ENCODE data around the gene ANKRD10.

ANKRD10 gene

DNA sequence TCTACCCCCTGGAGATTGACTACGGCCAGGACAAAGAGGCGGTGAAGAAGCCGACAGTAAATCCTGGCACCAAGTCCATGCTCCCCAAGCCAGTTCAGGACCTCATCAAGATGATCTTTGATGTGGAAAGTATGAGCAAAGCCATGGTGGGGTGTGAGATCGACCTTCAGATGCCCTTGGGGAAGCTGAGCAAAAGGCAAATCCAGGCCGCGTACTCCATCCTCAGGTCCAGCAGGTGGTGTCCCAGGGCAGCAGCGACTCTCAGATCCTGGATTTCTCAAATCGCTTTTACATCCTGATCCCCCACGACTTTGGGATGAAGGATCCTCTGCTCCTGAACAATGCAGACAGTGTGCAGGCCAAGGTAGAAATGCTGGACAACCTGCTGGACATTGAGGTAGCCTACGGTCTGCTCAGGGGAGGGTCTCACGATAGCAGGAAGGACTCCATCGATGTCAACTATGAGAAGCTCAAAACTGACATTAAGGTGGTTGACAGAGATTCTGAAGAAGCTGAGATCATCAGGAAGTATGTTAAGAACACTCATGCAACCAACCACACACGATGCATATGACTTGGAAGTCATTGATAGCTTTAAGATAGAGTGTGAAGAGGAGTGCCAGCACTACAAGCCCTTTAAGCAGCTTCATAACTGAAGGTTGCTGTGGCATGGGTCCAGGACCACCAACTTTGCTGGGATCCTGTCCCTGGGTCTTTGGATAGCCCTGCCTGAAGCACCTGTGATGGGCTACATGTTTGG is 24.0 kb upstream of the ANKRD10 start:
- H3K27ac ChIP-seq, result no peak overlapping the region
- no peak for DNase-seq
- H3K9me3 ChIP-seq (ENCODE audit: severe bottlenecking), result peaks cover 28% of the 10 kb centered on the region
- H3K36me3 ChIP-seq, result no peaks in the 10 kb centered on the region
- no peak overlapping the region for H3K4me3 ChIP-seq (ENCODE audit: low read depth, low read length)
- TF ChIP-seq, protein P1, sequence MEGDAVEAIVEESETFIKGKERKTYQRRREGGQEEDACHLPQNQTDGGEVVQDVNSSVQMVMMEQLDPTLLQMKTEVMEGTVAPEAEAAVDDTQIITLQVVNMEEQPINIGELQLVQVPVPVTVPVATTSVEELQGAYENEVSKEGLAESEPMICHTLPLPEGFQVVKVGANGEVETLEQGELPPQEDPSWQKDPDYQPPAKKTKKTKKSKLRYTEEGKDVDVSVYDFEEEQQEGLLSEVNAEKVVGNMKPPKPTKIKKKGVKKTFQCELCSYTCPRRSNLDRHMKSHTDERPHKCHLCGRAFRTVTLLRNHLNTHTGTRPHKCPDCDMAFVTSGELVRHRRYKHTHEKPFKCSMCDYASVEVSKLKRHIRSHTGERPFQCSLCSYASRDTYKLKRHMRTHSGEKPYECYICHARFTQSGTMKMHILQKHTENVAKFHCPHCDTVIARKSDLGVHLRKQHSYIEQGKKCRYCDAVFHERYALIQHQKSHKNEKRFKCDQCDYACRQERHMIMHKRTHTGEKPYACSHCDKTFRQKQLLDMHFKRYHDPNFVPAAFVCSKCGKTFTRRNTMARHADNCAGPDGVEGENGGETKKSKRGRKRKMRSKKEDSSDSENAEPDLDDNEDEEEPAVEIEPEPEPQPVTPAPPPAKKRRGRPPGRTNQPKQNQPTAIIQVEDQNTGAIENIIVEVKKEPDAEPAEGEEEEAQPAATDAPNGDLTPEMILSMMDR (IDR thresholded peaks at IDR 0.05; ENCODE audit: low read depth, low read length), result no peak
- peaks cover 100% of the 10 kb centered on the region for H3K27me3 ChIP-seq (ENCODE audit: insufficient read depth, low read depth, severe bottlenecking)

DNA sequence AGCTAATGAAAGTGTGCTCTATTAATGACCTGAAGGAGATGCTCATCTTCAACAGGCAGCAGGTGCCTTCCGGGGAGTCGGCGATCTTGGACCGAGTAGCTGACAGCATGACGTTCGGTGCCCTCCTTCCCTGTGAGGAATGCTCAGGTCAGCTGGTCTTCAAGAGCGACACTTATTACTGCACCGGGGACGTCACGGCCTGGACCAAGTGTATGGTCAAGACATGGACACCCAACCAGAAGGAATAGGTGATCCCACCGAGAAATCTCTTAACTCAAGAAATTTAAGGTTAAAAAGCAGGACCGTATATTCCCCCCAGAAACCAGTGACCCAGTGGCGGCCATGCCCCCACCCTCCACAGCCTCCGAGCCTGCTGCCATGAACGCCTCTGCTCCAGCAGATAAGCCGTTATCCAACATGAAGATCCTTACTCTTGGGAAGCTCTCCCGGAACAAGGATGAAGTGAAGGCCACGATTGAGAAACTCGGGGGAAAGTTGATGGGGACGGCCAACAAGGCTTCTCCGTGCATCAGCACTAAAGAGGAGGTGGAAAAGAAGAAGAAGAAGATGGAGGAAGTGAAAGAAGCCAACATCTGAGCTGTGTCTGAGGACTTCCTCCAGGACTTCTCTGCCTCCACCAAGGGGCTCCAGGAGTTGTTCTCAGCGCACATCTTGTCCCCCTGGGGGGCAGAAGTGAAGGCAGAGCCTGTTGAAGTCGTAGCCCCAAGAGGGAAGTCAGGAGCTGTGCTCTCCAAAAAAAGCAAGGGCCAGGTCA is 22.8 kb upstream of the ANKRD10 start:
- Histone ChIP-seq H3K27me3 (ENCODE audit: insufficient read depth, low read depth, severe bottlenecking) (peaks cover 100% of the 10 kb centered on the region), H3K4me3 (ENCODE audit: low read depth, low read length) (no peak overlapping the region), H3K9me3 (ENCODE audit: severe bottlenecking) (peaks cover 40% of the 10 kb centered on the region), H3K27ac (no peak overlapping the region), H3K36me3 (no peaks in the 10 kb centered on the region)
- TF ChIP-seq, protein P1 (IDR thresholded peaks at IDR 0.05; ENCODE audit: low read depth, low read length), result no peak
- no peak for DNase-seq

DNA sequence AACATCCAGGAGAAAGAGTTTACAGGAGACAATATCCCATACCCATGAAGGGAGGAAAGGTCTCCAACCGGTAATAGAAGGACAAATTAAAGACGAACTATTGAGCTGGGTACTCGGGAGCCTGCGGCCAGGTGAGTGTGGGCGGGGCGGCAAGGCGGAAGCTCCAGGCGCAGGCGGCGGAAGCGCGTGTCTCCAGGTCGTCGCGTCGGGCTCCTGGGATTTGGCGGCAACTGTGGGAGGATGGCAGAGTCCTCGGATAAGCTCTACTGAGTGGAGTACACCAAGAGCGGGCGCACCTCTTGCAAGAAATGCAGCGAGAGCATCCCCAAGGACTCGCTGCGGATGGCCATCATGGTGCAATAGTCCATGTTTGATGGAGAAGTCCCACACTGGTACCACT is 21.6 kb upstream of the ANKRD10 start:
- H3K27me3 ChIP-seq (ENCODE audit: insufficient read depth, low read depth, severe bottlenecking), result peaks cover 100% of the 10 kb centered on the region
- no peak overlapping the region for H3K4me3 ChIP-seq (ENCODE audit: low read depth, low read length)
- no peak for DNase-seq
- no peak overlapping the region for H3K27ac ChIP-seq
- TF ChIP-seq, protein P1 (IDR thresholded peaks at IDR 0.05; ENCODE audit: low read depth, low read length), result no peak
- no peaks in the 10 kb centered on the region for H3K36me3 ChIP-seq
- peaks cover 49% of the 10 kb centered on the region for H3K9me3 ChIP-seq (ENCODE audit: severe bottlenecking)

DNA sequence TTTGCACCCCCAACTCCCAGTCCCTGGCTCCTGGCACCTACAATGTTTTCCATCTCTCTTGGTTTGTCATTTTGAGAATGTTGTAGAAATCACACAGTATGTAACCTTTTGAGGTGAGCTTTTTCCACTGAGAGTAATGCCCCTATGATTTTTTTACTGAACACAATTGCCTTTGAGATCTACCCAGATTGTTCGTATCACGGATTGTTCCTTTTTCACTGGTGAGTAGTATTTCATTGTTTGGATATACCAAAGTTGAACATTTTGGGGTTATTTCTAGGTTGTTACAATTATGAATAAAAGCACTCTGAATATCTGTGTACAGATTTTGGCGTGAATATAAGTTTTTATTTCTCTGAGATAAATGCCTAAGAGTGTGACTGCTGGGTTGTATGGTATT is 17.7 kb upstream of the ANKRD10 start:
- no peaks in the 10 kb centered on the region for H3K36me3 ChIP-seq
- DNase-seq, result no peak
- H3K9me3 ChIP-seq (ENCODE audit: severe bottlenecking), result peaks cover 39% of the 10 kb centered on the region
- H3K4me3 ChIP-seq (ENCODE audit: low read depth, low read length), result no peak overlapping the region
- TF ChIP-seq, protein P1 (IDR thresholded peaks at IDR 0.05; ENCODE audit: low read depth, low read length), result no peak
- no peak overlapping the region for H3K27ac ChIP-seq
- peaks cover 100% of the 10 kb centered on the region for H3K27me3 ChIP-seq (ENCODE audit: insufficient read depth, low read depth, severe bottlenecking)

DNA sequence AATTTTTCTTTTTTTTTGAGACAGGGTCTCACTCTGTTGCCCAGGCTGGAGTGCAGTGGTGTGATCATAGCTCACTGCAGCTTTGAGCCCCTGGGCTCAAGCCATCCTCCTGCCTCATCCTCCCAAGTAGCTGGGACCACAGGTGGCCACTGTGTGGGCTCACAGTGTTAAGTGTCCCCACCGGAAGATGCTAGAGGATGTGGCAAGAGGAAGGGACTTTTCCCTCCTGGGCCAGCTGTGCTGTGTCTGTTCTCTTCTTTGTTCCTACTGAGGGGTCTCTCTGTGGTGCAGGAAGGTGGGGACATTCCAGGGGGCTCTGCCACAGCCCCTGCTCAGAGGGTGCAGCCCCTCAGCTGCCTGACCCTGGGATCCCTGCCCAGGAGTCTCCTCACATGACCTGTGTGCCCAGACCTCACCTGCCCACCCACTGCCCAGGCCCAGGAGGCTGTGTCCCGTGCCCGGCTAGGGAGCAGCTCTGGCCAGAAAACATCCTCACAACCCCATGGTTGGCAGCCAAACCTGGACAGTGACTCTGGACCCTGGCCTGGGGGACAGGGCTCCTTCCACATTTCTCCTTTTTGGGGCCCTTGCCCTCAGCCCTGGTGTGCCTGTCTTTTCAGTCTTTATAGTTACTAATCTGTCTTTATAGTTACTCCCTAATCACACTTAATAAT is 14.4 kb upstream of the ANKRD10 start:
- Histone ChIP-seq H3K36me3 (no peaks in the 10 kb centered on the region), H3K4me3 (ENCODE audit: low read depth, low read length) (no peak overlapping the region), H3K27me3 (ENCODE audit: insufficient read depth, low read depth, severe bottlenecking) (peaks cover 93% of the 10 kb centered on the region), H3K27ac (no peak overlapping the region), H3K9me3 (ENCODE audit: severe bottlenecking) (peaks cover 22% of the 10 kb centered on the region)
- DNase-seq, result no peak
- TF ChIP-seq, protein P1 (IDR thresholded peaks at IDR 0.05; ENCODE audit: low read depth, low read length), result no peak
